Activated CD8-positive, alpha-beta T cell treated with anti-CD3 and anti-CD28 coated beads, Interleukin-2, amount 10 ng/mL, durations not matched to agents 7 days and 5 days (primary cell): ENCODE results near the gene NR4A2. TPM values are rescaled to one million over a fixed set of nuclear protein-coding genes. Genes with fewer than 3 reads are reported as not detected.
A peak's percentile ranks its signal among the peaks of the same experiment; 100 is the strongest.

ENCODE experiments used
- ATAC-seq: fragments of 150-1000 bp; cut with Tn5 transposase; one replicate; pipeline ENCODE4 v1.10.0; 2021; ENCODE audit warnings: moderate library complexity
- CTCF ChIA-PET: fragments of 350-600 bp; sonication (Branson Sonifier 250); formaldehyde crosslinking; loops from one replicate; lab custom pipeline; 2021; ENCODE audit warnings: antibody characterized with exemption; lab: Charles Lee
- POLR2A ChIA-PET: fragments of 350-600 bp; sonication (Branson Sonifier 250); formaldehyde crosslinking; loops from one replicate; lab custom pipeline; 2021; ENCODE audit warnings: antibody characterized with exemption; lab: Charles Lee
- DNase-seq: peaks from one replicate; pipeline ENCODE4 v3.0.0-alpha.2; 2020
- H3K27ac Mint-ChIP-seq: one replicate; pipeline ENCODE4 v1.8.0; 2021; ENCODE audit warnings: mild to moderate bottlenecking, mixed read lengths
- H3K27me3 Mint-ChIP-seq: one replicate; pipeline ENCODE4 v1.8.0; 2021; ENCODE audit warnings: low read depth, mixed read lengths
- H3K36me3 Mint-ChIP-seq: one replicate; pipeline ENCODE4 v1.8.0; 2021; ENCODE audit warnings: low read depth, mixed read lengths
- H3K4me1 Mint-ChIP-seq: one replicate; pipeline ENCODE4 v1.8.0; 2021; ENCODE audit warnings: low read depth, mixed read lengths
- H3K4me3 Mint-ChIP-seq: one replicate; pipeline ENCODE4 v1.8.0; 2021; ENCODE audit warnings: mild to moderate bottlenecking, mixed read lengths
- H3K9me3 Mint-ChIP-seq: one replicate; pipeline ENCODE4 v1.8.0; 2022; ENCODE audit warnings: mixed read lengths; ENCODE audit not compliant: insufficient read depth
- total RNA-seq, 2 experiments: library from RNA; stranded (reverse); gene quantifications; one replicate each; pipeline ENCODE4 v1.2.3, GENCODE V29; 2021

The NR4A2 gene
- total RNA-seq, 2 experiments from 2014 or later: 1.9 to 2.0 TPM

- H3K4me1 Mint-ChIP-seq: peaks cover 18% of the 10 kb centered on the region
- DNase-seq (no peak), ATAC-seq (no peak)
- H3K36me3 Mint-ChIP-seq: no peaks in the 10 kb centered on the region
- ChIA-PET POLR2A (no interaction called here), CTCF (interaction anchor here (1.0 to 1.6 kb wide), 2 partner anchors 12 to 52 kb away, joined by 4 to 5 read pairs; no protein-coding TSS in a partner anchor)
- H3K9me3 Mint-ChIP-seq: no peaks in the 10 kb centered on the region
- no peak overlapping the region for H3K4me3 Mint-ChIP-seq
- H3K27me3 Mint-ChIP-seq: peaks cover 2% of the 10 kb centered on the region
- H3K27ac Mint-ChIP-seq: no peak overlapping the region
Observed at GRCh38 chr2:156347431-156347830, 14.9 kb upstream of the NR4A2 start.

DNA sequence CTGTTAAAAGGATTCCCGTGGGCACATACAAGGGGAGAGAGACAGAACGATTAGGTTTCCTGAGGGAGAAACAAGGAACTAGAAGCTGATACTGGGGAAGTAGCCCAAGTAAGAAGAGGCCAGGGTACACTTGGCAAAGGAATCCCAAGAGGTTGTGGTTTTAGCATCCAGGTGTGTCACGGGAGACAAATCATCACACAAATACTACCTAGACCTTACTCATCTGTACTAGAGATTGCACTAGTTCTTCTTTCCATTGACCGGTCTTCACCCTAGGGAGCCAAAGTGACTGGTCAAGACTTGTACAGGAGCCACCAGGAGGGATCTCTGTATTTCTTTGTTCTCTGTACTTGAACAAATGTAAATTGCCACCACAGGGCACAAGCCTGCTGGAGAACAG lies 14.2 kb upstream of the NR4A2 start:
- Mint-ChIP-seq H3K4me3 (no peak overlapping the region), H3K36me3 (no peaks in the 10 kb centered on the region), H3K27me3 (peaks cover under 1% of the 10 kb centered on the region), H3K9me3 (no peaks in the 10 kb centered on the region), H3K4me1 (peaks cover 18% of the 10 kb centered on the region), H3K27ac (no peak overlapping the region)
- ATAC-seq (no peak), DNase-seq (no peak)
- POLR2A ChIA-PET: no interaction called here
- CTCF ChIA-PET: interaction anchor here (1.0 kb wide), 1 partner anchor 12 kb away, joined by 5 read pairs; no protein-coding TSS in a partner anchor

DNA sequence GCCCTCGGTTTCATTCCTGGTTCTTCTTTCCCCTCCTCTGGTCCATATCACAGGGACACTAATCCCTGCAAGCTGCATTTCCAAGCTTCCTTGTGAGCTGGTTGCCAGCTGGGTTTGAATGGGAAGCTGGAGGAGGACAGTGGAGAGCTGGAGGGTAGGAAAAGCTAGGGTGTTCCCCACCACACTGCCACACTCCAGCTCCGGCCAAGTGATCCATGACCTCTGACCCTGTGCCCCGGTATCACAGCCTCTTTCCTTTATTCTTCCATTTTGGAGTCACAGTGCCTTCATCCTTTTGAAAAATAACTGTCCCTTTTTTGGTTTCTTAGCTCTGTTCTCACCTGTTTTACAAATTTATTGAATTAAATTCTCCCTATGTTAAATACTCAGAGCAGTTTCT lies 13.1 kb upstream of the NR4A2 start:
- no peak for DNase-seq
- no peak overlapping the region for H3K27ac Mint-ChIP-seq
- no peaks in the 10 kb centered on the region for H3K9me3 Mint-ChIP-seq
- no peak overlapping the region for H3K4me3 Mint-ChIP-seq
- H3K27me3 Mint-ChIP-seq: no peaks in the 10 kb centered on the region
- no peaks in the 10 kb centered on the region for H3K36me3 Mint-ChIP-seq
- ChIA-PET CTCF (interaction anchor here (1.5 kb wide), 1 partner anchor 10 kb away, joined by 3 read pairs; no protein-coding TSS in a partner anchor), POLR2A (interaction anchor here (0.8 kb wide), 1 partner anchor 10 kb away, joined by 3 read pairs; no protein-coding TSS in a partner anchor)
- H3K4me1 Mint-ChIP-seq: peaks cover 24% of the 10 kb centered on the region
- no peak for ATAC-seq

GRCh38 chr2:156343940-156344301 lies 11.4 kb upstream of the NR4A2 start:
- Mint-ChIP-seq H3K36me3 (peaks cover 3% of the 10 kb centered on the region), H3K9me3 (no peaks in the 10 kb centered on the region), H3K27me3 (no peaks in the 10 kb centered on the region), H3K27ac (no peak overlapping the region), H3K4me3 (no peak overlapping the region), H3K4me1 (peaks cover 39% of the 10 kb centered on the region)
- DNase-seq (no peak), ATAC-seq (no peak)
- ChIA-PET POLR2A (interaction anchor here (1.2 to 4.1 kb wide), 3 partner anchors 14 to 91 kb away, joined by 4 to 46 read pairs (median 9); no protein-coding TSS in a partner anchor), CTCF (interaction anchor here (1.2 to 1.7 kb wide), 2 partner anchors 10 to 13 kb away, joined by 3 to 5 read pairs; no protein-coding TSS in a partner anchor)

DNA sequence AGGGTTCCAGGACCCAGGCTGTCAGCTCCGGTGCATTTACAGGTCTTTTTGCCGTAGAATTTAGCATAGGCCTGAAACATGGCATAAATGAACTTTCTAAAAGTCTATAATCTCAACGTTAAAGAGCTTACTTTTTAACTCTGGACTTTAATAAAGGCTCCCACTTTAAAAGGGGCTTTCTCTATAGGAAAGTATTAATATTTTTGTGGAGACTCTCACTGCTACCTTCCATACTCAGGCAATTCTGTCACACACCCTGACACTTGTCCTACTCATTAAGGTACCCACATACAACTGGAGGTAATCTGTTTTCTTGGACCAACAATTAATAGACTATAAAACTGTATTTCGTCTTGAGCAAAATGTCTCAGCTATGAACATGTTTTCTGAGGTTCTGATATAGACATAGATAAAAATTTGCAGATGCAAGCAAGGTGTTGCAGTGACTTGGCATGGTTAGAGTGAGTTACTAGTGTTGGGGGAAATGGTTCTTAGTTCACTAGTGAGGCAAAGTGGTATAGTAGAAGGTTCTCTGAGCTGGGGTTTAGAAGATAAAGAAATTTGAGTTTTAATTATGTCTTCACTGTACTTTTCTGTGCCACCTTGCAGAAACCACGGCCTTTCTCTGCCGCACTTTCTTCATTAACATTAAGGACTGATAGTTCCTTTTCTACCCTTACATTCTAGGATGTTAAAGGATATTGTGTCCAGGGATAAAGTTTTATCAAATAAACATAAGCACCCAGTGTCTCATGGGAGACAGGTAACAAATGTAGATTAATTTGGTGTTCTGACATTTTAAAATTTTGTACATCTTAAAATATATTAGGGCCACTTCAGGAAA lies 10.8 kb upstream of the NR4A2 start:
- no peaks in the 10 kb centered on the region for H3K9me3 Mint-ChIP-seq
- DNase-seq (no peak), ATAC-seq (no peak)
- peak overlapping the region; percentile 87 for H3K27ac Mint-ChIP-seq
- H3K27me3 Mint-ChIP-seq: no peaks in the 10 kb centered on the region
- ChIA-PET CTCF (interaction anchor here (1.1 to 1.7 kb wide), 4 partner anchors 9 to 245 kb away, joined by 3 to 8 read pairs (median 4); no protein-coding TSS in a partner anchor), POLR2A (interaction anchor here (0.6 to 4.1 kb wide), 7 partner anchors 10 to 262 kb away, joined by 3 to 46 read pairs (median 6); partner anchors contain the start of gene NR4A2)
- H3K36me3 Mint-ChIP-seq: peaks cover 3% of the 10 kb centered on the region
- H3K4me3 Mint-ChIP-seq: peak overlapping the region; percentile 68
- peaks cover 42% of the 10 kb centered on the region for H3K4me1 Mint-ChIP-seq

- Mint-ChIP-seq H3K4me1 (peaks cover 44% of the 10 kb centered on the region), H3K27ac (peak overlapping the region; percentile 97), H3K36me3 (peaks cover 3% of the 10 kb centered on the region), H3K27me3 (no peaks in the 10 kb centered on the region), H3K4me3 (peak overlapping the region; percentile 96), H3K9me3 (no peaks in the 10 kb centered on the region)
- CTCF ChIA-PET: interaction anchor here (1.1 to 1.7 kb wide), 4 partner anchors 8 to 246 kb away, joined by 3 to 8 read pairs (median 4); no protein-coding TSS in a partner anchor
- DNase-seq (peak; percentile 90), ATAC-seq (peak; percentile 67)
- POLR2A ChIA-PET: interaction anchor here (0.6 to 4.1 kb wide), 8 partner anchors 9 to 263 kb away, joined by 3 to 46 read pairs (median 5); partner anchors contain the start of gene NR4A2
Observed at GRCh38 chr2:156342254-156343095, 10.0 kb upstream of the NR4A2 start.

DNA sequence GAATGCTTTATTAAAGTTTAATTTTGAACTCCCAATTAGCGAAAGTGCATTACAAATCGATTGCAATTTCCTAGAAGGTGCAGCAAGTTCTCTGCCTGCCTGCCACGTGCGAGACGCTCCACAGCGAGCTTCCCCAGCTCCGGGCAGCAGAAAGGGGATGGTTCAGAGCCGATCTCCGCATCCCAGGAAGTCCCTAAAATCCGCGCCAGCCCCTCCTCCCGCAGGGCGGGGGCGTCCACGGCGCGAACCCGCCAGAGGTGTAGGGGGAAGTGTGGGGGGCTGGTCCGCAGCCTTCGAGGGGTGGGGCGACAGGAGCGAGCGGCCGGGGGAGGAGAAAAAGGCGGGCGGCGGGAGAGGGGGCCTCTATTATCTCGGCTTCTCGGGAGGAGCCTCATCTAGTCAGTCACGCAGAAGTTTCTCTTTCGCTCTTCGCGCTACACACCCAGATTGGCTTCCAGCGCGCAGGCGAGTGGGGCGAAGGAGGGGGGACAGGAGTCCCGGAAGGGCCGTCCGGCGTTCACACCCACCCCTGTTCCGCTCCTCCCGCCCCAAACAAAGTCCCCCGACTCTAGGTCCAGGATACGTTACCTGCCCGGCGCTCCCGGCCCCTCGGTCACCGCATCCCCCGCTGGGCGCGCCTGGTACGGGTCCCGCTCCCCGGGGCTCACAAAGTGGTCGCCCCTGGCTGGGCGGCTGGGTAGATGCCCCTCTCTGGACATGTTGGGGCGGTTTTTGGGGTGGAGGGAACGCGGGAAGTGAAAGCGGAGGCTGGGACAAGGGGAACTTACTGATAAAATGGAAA lies 9.1 kb upstream of the NR4A2 start:
- ATAC-seq: peak; percentile 81
- Mint-ChIP-seq H3K9me3 (no peaks in the 10 kb centered on the region), H3K4me1 (peaks cover 44% of the 10 kb centered on the region), H3K36me3 (peaks cover 3% of the 10 kb centered on the region), H3K27me3 (no peaks in the 10 kb centered on the region), H3K4me3 (peak overlapping the region; percentile 96), H3K27ac (peak overlapping the region; percentile 97)
- ChIA-PET CTCF (interaction anchor here (0.8 to 2.0 kb wide), 6 partner anchors 11 to 248 kb away, joined by 3 to 12 read pairs (median 3); no protein-coding TSS in a partner anchor), POLR2A (interaction anchor here (1.3 to 4.1 kb wide), 7 partner anchors 8 to 140 kb away, joined by 4 to 46 read pairs (median 9); partner anchors contain the start of genes GPD2 and NR4A2)
- peak; percentile 93 for DNase-seq

DNA sequence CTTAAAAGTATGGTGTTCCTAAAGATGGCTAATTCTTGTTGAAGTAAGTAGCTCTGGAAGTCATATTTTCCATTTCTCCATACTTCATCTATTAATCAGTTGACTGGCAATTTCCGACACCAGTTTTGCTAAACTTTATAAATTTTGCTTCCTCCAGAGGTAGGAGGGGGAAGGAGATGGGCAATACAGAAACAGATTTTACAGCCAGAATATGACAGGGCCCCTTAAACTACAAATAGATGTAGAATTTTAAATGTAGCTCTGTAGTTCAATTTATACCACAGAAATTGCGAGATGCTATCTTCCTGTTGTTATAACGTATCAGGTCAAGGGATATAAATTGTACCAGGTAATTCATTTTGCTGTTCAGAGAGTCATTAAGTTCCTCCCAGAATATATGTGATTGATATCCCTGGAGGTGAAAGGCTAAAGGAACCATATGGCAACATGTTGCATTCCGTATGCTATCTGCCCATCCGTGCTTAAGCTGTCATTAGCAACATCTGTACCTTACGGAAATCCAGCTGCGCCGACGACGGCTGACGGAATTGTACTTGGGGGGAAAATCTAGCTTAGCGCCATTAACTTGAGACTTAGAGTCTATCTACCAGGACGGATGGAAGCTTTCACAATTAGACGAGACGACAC lies 8.4 kb upstream of the NR4A2 start:
- CTCF ChIA-PET: interaction anchor here (0.8 to 2.0 kb wide), 6 partner anchors 10 to 249 kb away, joined by 3 to 12 read pairs (median 3); no protein-coding TSS in a partner anchor
- ATAC-seq (no peak), DNase-seq (peak; percentile 55)
- no peaks in the 10 kb centered on the region for H3K27me3 Mint-ChIP-seq
- H3K4me1 Mint-ChIP-seq: peaks cover 44% of the 10 kb centered on the region
- H3K9me3 Mint-ChIP-seq: no peaks in the 10 kb centered on the region
- peak overlapping the region; percentile 97 for H3K27ac Mint-ChIP-seq
- POLR2A ChIA-PET: interaction anchor here (1.3 to 4.1 kb wide), 6 partner anchors 9 to 140 kb away, joined by 4 to 46 read pairs (median 7); partner anchors contain the start of genes GPD2 and NR4A2
- H3K4me3 Mint-ChIP-seq: peak overlapping the region; percentile 96
- H3K36me3 Mint-ChIP-seq: peaks cover 3% of the 10 kb centered on the region

DNA sequence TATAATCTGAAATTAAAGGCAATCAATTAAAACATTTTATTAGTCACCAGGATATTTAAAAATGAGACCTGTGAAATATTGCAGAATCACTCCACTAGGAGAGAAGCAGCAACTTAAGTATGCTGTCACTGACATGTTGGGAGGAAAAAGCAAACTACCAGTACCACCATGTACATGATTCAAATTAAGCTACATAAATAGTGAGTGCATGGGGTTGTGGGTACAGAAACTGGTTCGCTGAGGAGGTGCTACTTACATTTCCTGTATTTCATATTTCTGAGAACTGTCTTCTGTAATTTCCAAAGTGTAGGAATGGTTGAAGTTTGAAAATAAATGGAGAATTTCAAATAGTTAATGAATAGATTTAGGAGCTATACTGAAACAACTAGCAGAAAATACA lies 7.9 kb upstream of the NR4A2 start:
- H3K27me3 Mint-ChIP-seq: no peaks in the 10 kb centered on the region
- no peak for DNase-seq
- no peaks in the 10 kb centered on the region for H3K9me3 Mint-ChIP-seq
- H3K36me3 Mint-ChIP-seq: peaks cover 3% of the 10 kb centered on the region
- ChIA-PET CTCF (interaction anchor here (0.8 to 2.0 kb wide), 6 partner anchors 10 to 250 kb away, joined by 3 to 12 read pairs (median 3); no protein-coding TSS in a partner anchor), POLR2A (interaction anchor here (1.3 to 4.1 kb wide), 5 partner anchors 8 to 141 kb away, joined by 4 to 46 read pairs (median 5); partner anchors contain the start of genes GPD2 and NR4A2)
- no peak for ATAC-seq
- H3K4me3 Mint-ChIP-seq: peak overlapping the region; percentile 96
- peak overlapping the region; percentile 97 for H3K27ac Mint-ChIP-seq
- peaks cover 48% of the 10 kb centered on the region for H3K4me1 Mint-ChIP-seq

DNA sequence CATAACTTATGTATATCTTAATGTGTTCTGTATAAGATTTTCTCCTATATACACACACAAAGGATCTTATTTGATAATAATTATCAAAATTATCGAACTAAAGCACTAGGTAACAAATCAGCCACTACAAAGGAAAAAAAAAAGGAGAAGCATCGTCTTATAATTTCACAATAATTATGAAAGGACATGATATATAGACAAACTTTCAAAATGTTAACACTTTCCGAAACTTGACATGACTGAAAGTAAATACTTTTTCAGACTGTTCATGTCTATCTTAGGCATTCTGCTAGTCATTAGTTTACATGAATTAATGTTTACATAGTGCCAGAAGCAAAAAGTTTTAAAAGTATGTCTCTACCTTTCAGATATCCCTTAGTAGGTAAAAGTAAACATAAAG lies 7.3 kb upstream of the NR4A2 start:
- CTCF ChIA-PET: interaction anchor here (1.2 to 2.0 kb wide), 3 partner anchors 60 to 250 kb away, joined by 3 to 12 read pairs (median 11); no protein-coding TSS in a partner anchor
- POLR2A ChIA-PET: interaction anchor here (1.3 to 4.1 kb wide), 3 partner anchors 60 to 142 kb away, joined by 4 to 46 read pairs (median 5); partner anchors contain the start of gene GPD2
- Mint-ChIP-seq H3K4me3 (peak overlapping the region; percentile 96), H3K27ac (no peak overlapping the region), H3K36me3 (peaks cover 3% of the 10 kb centered on the region), H3K9me3 (no peaks in the 10 kb centered on the region), H3K27me3 (no peaks in the 10 kb centered on the region), H3K4me1 (peaks cover 52% of the 10 kb centered on the region)
- no peak for DNase-seq
- ATAC-seq: no peak
